UCSD-AML1 (cell line): ENCODE measurements around the gene RFESD.

Source experiments
- DNase-seq: peaks from one replicate; lab custom pipeline; 2025; ENCODE audit not compliant: unreplicated experiment; lab: John Stamatoyannopoulos, UW

The RFESD gene

DNA sequence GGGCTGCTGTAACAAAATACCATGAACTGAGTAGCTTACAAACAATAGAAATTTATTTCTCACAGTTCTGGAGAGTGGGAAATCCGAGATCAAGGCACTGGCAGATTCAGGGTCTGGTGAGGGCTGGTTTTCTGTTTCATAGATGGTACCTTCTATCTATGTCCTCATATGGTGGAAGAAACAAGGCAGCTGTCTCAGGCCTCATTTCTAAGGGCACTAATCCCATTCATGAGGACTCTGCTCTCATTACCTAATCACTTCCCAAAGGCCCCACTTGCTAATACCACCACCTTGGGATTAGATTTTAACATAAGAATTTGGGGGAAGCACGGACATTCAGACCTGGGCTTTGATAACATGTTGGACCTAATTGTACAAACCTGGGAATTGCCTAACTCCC lies 13.5 kb downstream of the RFESD start:
- no peak for DNase-seq

DNA sequence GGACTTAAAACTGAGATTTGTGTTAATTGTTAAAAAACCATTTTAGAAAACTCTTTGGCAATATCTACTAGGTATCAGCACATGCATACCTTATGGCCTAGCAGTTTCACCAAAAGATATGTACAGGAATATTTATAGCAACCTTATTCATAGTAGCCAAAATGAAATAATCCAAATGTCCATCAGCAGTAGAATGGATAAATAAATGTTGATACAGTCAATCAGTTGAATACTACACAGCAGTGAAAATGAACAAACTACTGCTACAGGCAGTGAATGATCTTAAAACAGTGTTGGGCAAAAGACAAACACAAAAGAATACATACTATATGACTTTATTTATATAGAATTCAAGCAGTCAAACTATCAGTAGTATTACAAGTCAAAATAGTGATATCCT lies 16.4 kb downstream of the RFESD start:
- no peak for DNase-seq

DNA sequence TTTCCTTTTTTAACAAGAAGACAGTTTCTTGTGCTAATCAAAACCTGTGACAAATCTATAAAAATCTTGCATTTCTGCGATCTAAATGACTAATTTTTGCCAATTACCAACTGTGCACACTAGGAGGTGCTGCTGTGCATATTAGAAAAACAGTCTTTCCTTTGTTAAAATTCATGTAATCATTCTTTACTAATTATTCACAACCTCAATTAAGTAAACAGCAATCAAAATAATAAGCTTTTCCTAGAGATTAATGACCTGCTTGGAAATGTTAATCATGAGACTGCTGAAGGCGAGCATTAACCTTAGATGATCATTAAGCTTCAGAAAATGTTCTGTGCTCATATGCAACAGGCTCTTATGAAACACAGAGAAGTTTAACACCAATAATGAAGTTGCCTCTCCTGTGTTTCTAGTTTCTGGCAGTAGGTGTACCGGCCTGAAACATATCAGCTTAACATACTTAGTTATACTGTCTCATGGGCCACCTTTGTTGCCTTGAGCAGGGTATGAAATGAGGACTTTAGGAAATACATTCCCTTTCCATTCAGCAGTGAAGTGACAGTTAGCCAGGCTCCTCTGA lies 17.7 kb downstream of the RFESD start:
- no peak for DNase-seq

- DNase-seq: peak; percentile 7
These were observed 20.6 kb downstream of the RFESD start for GRCh38 chr5:95667061-95667618.

DNA sequence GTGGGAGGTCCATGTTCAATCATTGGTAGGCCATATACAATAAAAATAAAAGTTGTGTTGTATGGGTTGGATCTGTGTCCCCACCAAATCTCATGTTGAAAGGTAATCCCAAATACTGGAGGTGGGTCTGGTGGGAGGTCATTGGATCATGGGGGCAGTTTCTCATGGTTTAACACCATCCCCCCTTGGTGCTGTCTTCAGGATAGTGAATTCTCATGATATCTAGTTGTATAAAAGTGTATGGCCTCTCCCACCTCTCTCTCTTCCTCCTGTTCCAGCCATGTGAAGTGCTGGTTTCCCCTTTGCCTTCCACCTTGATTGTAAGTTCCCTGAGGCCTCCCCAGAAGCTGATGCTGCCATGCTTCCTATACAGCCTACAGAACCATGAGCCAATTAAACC lies 21.1 kb downstream of the RFESD start:
- DNase-seq: no peak

DNA sequence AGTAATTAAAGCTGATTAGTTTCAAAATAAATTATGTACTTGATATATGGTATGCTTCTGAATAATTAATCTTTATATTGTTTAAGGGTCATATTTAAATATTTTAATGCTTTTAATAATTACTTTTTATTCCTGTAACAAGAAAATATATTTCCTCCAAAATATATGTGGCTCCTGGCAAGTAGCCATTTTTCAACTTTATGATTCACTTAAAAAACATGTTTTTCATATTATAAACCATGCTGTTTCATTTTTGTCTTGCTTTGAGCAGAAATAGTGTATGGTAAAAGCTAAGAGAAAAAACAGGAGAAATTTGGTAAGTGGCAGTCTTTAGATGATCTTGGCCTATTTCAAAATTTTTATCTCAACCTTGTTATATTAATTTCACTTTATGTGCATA lies 21.6 kb downstream of the RFESD start:
- DNase-seq: no peak

- no peak for DNase-seq
These were observed 22.2 kb downstream of the RFESD start for GRCh38 chr5:95668728-95669127.

DNA sequence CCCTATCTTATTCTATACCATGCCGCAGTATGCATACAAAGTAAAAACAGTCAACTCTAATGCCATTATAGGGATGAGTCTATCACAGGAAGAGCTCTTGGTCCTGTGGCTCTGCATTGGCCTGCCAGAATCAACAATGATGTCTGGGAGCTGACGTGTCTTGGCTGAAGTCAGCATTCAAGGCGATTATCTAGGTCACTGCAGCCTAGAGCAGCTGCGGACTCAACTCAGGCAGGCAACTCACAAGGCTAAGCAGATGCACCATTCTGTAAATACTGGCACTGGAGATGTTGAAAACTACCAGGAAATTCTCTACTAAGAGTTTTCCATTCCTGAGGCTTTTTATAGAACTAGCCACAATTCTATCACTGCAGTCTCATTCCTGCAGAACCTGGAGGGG lies 23.0 kb downstream of the RFESD start:
- DNase-seq: peak; percentile 9

DNA sequence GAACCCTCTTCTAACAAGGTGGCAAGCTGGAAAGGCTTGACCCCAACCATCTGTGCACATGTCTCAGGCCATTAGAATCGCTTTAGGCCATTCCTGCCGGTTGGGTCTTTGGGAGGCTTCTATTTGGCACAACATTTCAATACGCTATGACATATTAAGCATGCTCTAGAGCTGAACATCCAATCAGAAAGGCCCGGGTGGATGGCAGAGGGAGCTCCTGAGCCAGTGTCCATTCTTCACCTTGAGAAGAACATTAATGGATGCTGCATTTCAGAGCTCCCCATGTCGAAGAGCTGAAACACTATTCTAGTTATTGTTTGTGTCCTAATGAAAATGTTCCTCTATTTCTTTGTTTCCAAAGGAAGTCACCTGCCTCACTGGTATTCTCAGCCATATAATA lies 23.4 kb downstream of the RFESD start:
- DNase-seq: no peak

GRCh38 chr5:95670568-95670967 lies 24.0 kb downstream of the RFESD start:
- no peak for DNase-seq

DNA sequence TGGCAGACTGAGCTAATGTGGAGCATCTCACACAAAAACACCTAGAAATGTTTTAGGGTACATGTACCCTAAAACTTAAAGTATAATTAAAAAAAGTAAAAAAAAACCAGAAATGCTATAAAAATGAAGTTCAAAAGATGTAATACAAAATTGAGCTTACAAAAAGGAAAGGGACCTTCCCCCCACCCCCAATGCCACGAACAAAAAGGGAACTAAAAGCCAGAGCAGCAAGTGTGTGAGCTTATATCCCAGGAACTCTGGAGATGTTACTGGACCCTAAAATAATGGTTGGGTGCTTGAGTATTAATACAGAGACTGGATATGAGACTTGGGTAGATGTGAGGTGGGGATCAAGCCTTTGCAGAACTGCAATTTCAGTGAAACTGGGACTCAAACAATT lies 25.2 kb downstream of the RFESD start:
- DNase-seq: peak; percentile 7

DNA sequence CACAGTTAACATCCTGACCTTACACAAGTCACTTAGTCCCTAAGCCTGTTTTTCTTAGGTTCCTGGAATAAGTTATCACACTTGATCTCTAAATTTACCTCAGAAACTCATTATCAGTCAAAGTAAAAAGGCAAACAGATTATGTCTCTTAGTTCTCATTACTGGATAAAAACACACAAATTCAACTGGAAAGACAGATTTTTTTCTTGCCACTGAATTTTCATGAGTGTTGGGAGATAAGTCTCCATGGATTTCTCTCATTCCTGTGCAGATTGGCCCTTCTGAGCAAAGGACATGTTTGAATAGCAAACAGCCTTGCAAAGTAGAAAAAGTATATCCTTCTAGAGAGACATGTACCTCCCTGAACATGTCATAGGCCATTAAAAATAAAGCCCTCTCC lies 26.1 kb downstream of the RFESD start:
- no peak for DNase-seq

DNA sequence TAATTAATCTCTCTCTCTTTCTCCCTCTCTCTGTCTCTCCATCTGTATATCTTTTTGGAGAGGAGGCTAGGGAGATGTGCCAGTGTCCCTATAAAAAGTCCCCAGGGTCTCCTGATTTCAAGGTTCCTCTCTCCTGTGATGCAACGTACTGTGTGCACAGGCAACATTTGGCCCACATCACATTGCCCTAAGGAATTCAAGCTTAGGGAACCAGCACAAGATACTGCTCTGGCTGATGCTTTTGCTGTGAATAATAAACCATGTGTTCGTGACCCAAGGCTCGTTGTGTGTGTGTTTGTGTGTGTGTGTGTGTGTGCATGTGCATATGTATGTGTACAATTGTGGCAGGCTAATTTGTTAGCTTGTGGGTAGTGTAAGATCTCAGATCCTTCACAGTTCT lies 26.5 kb downstream of the RFESD start:
- DNase-seq: no peak

DNA sequence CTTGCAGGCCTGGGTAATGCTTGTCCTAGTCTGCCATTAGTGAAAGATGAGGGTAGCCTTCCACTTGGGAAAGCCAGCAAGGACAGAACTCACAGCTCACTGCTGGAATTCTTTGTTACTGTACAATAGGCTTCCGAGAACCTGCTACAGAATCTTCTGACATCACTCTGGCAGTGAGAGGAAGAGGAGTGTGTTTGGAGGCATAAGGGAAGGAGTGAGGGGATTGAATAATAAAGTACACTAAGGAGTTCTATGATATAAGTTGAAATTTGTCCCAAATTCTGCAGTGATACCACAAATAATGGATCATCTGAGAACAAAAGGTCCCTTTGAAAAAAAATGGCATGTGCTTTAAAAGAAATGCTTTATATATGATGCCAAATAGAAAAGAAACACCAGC lies 36.3 kb downstream of the RFESD start, which contains the start of gene SPATA9:
Gene SPATA9 (minus strand): TSS at position 101 of the 400 bp plus-strand sequence. CDS start 137 bp downstream, outside the sequence.
- DNase-seq: no peak

DNA sequence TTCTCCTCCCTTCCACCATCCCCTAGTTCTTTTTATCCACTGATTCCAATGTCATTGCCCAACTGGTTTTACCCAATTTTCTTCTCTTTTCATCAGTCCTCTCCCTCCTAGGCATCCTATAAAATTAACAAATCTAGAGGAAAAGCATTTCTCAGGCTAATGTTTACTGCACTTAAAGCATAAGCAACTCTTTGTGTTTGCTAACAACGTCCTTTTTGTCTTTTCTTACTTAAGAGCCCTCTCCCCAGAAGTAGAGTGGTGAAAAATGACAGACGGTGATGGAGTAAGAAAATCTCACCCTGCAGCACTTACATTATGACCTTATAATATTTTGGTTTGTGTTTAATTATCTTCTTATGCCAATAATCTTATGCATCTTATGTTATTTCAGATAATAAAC lies 37.8 kb downstream of the RFESD start:
- DNase-seq: no peak

- no peak for DNase-seq
These were observed 40.1 kb downstream of the RFESD start for GRCh38 chr5:95686651-95687050.

GRCh38 chr5:95689680-95690079 lies 43.1 kb downstream of the RFESD start:
- DNase-seq: no peak

DNA sequence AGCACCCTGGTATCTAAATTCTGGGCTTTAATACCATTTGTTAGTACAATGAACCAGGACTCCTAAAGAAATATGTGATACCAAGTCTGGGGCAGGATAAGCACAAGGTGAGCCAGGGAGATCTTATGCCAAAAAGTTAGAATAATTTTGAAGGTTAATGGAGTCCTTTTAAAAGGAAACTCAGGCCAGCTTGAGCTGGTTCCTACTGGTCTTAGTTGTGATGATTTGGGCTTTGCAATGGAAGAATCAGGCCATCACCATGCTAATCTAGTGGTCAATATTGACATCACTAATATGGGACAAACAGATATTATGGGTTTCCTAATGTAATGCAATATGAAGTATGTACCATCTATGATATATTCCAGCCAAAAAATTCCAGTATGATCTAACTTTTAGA lies 43.8 kb downstream of the RFESD start:
- DNase-seq: no peak

- no peak for DNase-seq
These were observed 51.5 kb downstream of the RFESD start for GRCh38 chr5:95697781-95698681.

GRCh38 chr5:95699337-95699736 lies 52.8 kb downstream of the RFESD start:
- DNase-seq: no peak

DNA sequence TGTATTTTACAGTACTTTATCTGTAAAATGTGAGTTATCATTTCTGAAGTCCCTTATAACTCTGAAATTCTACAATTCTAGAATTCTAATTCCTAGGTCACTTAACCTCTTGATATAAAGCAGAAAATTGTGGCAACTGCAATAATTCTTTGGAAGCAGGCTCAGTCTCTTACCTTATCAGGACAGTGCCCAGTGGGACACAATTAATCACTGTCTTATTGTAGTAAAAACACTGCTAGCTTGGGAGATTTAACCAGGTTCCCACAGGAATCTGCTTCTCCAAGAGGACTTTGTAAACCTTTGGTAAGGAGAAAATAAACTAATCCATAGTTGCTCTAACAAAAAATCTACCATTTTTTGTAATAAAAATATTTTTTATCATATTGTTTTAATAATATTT lies 54.5 kb downstream of the RFESD start:
- DNase-seq: no peak

GRCh38 chr5:95704150-95704549 lies 57.6 kb downstream of the RFESD start:
- DNase-seq: no peak
